ENCODE measurements around the gene MAN2B1.
"Not testable (repeated sequence)": the region's sequence is repeated elsewhere in the genome, so short reads cannot be mapped to it uniquely, and the experiment has no call there.

Gene MAN2B1

GRCh38 chr19:12656899-12657571 lies 9.5 kb downstream of the MAN2B1 start:
- no peak for DNase-seq

GRCh38 chr19:12655546-12655945 lies 11.0 kb downstream of the MAN2B1 start:
- no peak for DNase-seq

GRCh38 chr19:12652219-12652618 lies 14.3 kb downstream of the MAN2B1 start:
- no peak for DNase-seq

- no peak for DNase-seq
Measured at GRCh38 chr19:12649941-12650340, 16.6 kb downstream of the MAN2B1 start.

GRCh38 chr19:12648088-12648487 lies 18.5 kb downstream of the MAN2B1 start:
- DNase-seq = peak; percentile 79

- peak; percentile 92 for DNase-seq
Measured at GRCh38 chr19:12647490-12648071, 19.0 kb downstream of the MAN2B1 start.

- DNase-seq = peak; percentile 81
Measured at GRCh38 chr19:12647047-12647446, 19.5 kb downstream of the MAN2B1 start.

GRCh38 chr19:12646551-12646950 lies 20.0 kb downstream of the MAN2B1 start:
- no peak for DNase-seq

GRCh38 chr19:12643716-12644115 lies 22.8 kb downstream of the MAN2B1 start:
- not testable (repeated sequence) for DNase-seq

- DNase-seq = no peak
Measured at GRCh38 chr19:12642506-12642905, 24.0 kb downstream of the MAN2B1 start.

GRCh38 chr19:12641456-12641855 lies 25.1 kb downstream of the MAN2B1 start:
- DNase-seq = no peak

GRCh38 chr19:12639901-12640613 lies 26.5 kb downstream of the MAN2B1 start:
- peak; percentile 84 for DNase-seq

GRCh38 chr19:12638611-12639182 lies 27.8 kb downstream of the MAN2B1 start:
- no peak for DNase-seq

GRCh38 chr19:12636631-12637030 lies 29.9 kb downstream of the MAN2B1 start:
- DNase-seq = peak; percentile 74

- DNase-seq = no peak
Measured at GRCh38 chr19:12629215-12629614, 37.3 kb downstream of the MAN2B1 start.

- peak; percentile 16 for DNase-seq
Measured at GRCh38 chr19:12628040-12629022, 38.2 kb downstream of the MAN2B1 start.

GRCh38 chr19:12626958-12627357 lies 39.6 kb downstream of the MAN2B1 start:
- DNase-seq = no peak

GRCh38 chr19:12623361-12624031 lies 43.0 kb downstream of the MAN2B1 start:
- no peak for DNase-seq

GRCh38 chr19:12621253-12622024 lies 45.1 kb downstream of the MAN2B1 start:
- DNase-seq = not testable (repeated sequence)

- DNase-seq = no peak
Measured at GRCh38 chr19:12617646-12618045, 48.9 kb downstream of the MAN2B1 start.

GRCh38 chr19:12611361-12611699 lies 55.2 kb downstream of the MAN2B1 start:
- DNase-seq = peak; percentile 79

Data from DMS53 (cell line).